Muscle layer of duodenum (tissue), 2 donors: ENCODE measurements around the gene TSPAN11.
"Not testable (repeated sequence)": the region's sequence is repeated elsewhere in the genome, so short reads cannot be mapped to it uniquely, and the experiment has no call there.

Source experiments
- H3K27ac ChIP-seq: one replicate; pipeline ENCODE4 v1.7.0; 2013; ENCODE audit warnings: mild to moderate bottlenecking, low read length
- H3K27me3 ChIP-seq: one replicate; pipeline ENCODE4 v1.7.0; 2013; ENCODE audit warnings: low read depth, mild to moderate bottlenecking, control low read depth, low read length
- H3K36me3 ChIP-seq, 2 donors: one replicate each; pipeline ENCODE4 v1.7.0; 2013; ENCODE audit warnings: low read length in 2 of 2, control low read depth in 1 of 2, mild to moderate bottlenecking in 1 of 2; ENCODE audit not compliant: insufficient read depth in 2 of 2, control insufficient read depth in 1 of 2
- H3K4me1 ChIP-seq, 2 donors: one replicate each; pipeline ENCODE4 v1.7.0; 2013; ENCODE audit warnings: low read length in 2 of 2, mild to moderate bottlenecking in 2 of 2, control low read depth in 1 of 2, moderate library complexity in 1 of 2; ENCODE audit not compliant: insufficient read depth in 2 of 2, control insufficient read depth in 1 of 2
- H3K4me3 ChIP-seq, 2 donors: one replicate each; pipeline ENCODE4 v1.7.0; 2013; ENCODE audit warnings: low read length in 2 of 2, low read depth in 1 of 2, mild to moderate bottlenecking in 1 of 2
- H3K9me3 ChIP-seq, 2 donors: one replicate each; pipeline ENCODE4 v1.7.0; 2013; ENCODE audit warnings: low read length in 2 of 2, control low read depth in 1 of 2, mild to moderate bottlenecking in 1 of 2; ENCODE audit not compliant: control insufficient read depth in 1 of 2
- donor health status: healthy.

TSPAN11 gene

DNA sequence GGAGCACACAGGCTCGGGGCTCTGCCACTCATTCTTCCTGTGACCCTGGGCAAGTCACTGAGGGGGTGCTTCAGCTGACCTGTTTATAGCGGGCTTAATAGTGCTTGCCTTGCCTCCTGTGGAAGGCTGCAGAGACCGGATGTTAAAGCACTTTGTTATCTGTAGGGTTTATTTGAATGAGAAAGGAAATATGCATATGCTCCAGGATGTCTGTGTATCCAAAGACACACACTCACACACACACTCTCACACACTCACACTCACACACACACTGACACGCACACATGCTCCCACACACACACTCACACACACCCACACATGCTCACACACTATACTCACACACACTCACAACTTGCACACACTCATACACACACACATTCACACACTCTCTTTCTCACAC, 91.0 kb downstream of the TSPAN11 start:
- no peak overlapping the region for H3K27ac ChIP-seq
- no peak overlapping the region for H3K4me3 ChIP-seq
- no peaks in the 10 kb centered on the region for H3K4me1 ChIP-seq
- H3K27me3 ChIP-seq = no peaks in the 10 kb centered on the region
- H3K36me3 ChIP-seq = no peaks in the 10 kb centered on the region
- no peaks in the 10 kb centered on the region for H3K9me3 ChIP-seq

GRCh38 chr12:31018106-31018789, 91.7 kb downstream of the TSPAN11 start:
- Histone ChIP-seq H3K27ac (no peak overlapping the region), H3K9me3 (no peaks in the 10 kb centered on the region), H3K36me3 (no peaks in the 10 kb centered on the region), H3K27me3 (no peaks in the 10 kb centered on the region), H3K4me3 (no peak overlapping the region), H3K4me1 (no peaks in the 10 kb centered on the region)

DNA sequence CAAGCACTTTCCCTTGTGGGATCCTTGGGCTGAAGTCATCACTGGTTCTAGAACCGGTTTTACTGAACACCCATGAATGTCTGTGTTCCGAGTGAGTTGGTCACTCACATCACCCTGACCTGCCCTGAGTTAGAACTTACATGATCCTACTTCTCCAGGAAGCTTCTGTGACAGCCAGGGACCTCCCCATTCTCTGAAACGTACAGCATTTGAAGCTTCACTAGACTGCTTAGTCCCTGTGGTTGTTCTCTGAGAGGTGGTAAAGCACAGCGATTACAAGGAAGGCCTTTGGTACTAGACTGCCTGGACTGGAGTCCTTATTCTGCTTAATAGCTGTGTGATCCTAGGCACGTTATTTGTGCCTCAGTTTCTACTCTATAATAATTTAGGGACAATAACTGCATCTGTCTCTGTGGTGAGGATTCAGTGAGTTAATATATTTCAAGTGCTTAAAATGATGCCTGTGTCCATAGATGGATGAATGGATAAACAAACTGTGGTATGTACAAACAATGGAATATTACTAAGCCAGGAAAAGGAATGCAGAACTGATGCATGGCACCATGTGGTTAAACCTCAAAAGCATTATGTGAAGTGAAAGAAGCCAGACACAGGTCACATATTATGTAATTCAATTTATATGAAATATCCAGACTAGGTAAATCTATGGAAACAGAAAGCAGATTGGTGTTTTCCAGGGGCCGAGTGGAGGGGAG, 92.4 kb downstream of the TSPAN11 start:
- no peaks in the 10 kb centered on the region for H3K9me3 ChIP-seq
- H3K4me1 ChIP-seq = no peaks in the 10 kb centered on the region

DNA sequence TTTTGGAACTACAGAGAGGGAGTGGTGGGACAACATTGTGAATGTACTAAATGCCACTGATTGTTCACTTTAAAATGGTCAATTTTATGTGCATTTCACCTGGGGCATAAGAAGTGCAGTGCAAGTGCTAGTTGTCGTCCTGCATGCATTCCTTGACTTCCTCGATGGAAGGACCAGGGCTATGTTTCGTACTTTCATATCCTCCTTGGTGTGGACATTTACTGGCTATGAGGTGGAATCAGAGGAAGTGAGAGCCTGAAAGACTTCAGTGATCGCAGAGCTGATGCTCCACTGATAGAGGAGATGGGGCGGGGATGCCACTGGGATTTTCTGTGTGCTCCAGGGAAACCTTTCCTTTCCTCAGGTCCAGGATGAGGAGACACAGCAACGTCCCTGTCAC, 93.0 kb downstream of the TSPAN11 start:
- Histone ChIP-seq H3K4me3 (no peak overlapping the region), H3K4me1 (no peaks in the 10 kb centered on the region), H3K27ac (no peak overlapping the region), H3K9me3 (no peaks in the 10 kb centered on the region), H3K27me3 (no peaks in the 10 kb centered on the region), H3K36me3 (no peaks in the 10 kb centered on the region)

More for the DNA sequence above, 92.4 kb downstream of the TSPAN11 start:
- H3K27me3 ChIP-seq = no peaks in the 10 kb centered on the region
- no peak overlapping the region for H3K4me3 ChIP-seq
- no peak overlapping the region for H3K27ac ChIP-seq
- no peaks in the 10 kb centered on the region for H3K36me3 ChIP-seq

GRCh38 chr12:31019976-31020375, 93.4 kb downstream of the TSPAN11 start:
- Histone ChIP-seq H3K4me1 (no peaks in the 10 kb centered on the region), H3K9me3 (no peaks in the 10 kb centered on the region), H3K36me3 (no peaks in the 10 kb centered on the region), H3K27ac (no peak overlapping the region), H3K4me3 (no peak overlapping the region), H3K27me3 (no peaks in the 10 kb centered on the region)

GRCh38 chr12:31020385-31021166, 94.0 kb downstream of the TSPAN11 start:
- Histone ChIP-seq H3K4me1 (no peaks in the 10 kb centered on the region), H3K36me3 (no peaks in the 10 kb centered on the region), H3K27ac (no peak overlapping the region), H3K4me3 (no peak overlapping the region), H3K27me3 (no peaks in the 10 kb centered on the region), H3K9me3 (no peaks in the 10 kb centered on the region)

- Histone ChIP-seq H3K9me3 (no peaks in the 10 kb centered on the region), H3K27ac (no peak overlapping the region), H3K36me3 (no peaks in the 10 kb centered on the region), H3K27me3 (no peaks in the 10 kb centered on the region), H3K4me3 (no peak overlapping the region), H3K4me1 (no peaks in the 10 kb centered on the region)
These were observed 94.6 kb downstream of the TSPAN11 start for GRCh38 chr12:31021181-31021580.

DNA sequence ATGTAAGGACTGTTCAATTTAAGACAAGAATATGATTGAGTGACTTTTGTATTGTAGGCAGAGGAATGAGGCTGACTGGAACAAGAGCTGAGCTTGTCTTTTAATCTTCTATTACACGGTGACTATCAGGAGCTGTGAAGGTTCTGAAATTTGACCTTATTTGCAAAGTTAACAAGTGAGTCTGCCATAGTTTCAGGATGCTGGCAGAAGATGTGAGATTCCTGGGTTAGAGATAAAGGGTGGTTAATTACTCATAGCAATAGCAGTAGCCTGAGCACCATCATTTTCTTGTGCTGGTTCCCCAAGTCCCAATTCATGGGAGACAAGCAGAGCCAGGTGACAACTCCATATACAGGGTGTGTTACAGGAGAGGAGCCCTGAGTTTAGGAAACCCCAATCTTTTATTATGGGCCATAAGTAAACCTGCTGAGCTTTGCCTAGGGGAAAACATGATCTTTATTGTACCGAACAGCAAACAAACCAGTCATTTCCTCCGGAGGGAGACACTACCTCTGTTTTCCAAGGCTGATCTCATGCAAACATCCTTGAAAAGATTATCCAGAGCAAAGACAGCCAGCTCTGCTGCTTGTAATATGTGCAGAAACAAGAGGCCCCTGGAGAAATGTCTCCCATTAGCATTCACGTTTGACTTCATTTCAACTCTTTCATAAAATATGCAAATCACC, 95.4 kb downstream of the TSPAN11 start:
- Histone ChIP-seq H3K27me3 (no peaks in the 10 kb centered on the region), H3K4me3 (no peak overlapping the region), H3K27ac (no peak overlapping the region), H3K36me3 (no peaks in the 10 kb centered on the region), H3K9me3 (no peaks in the 10 kb centered on the region), H3K4me1 (no peaks in the 10 kb centered on the region)

DNA sequence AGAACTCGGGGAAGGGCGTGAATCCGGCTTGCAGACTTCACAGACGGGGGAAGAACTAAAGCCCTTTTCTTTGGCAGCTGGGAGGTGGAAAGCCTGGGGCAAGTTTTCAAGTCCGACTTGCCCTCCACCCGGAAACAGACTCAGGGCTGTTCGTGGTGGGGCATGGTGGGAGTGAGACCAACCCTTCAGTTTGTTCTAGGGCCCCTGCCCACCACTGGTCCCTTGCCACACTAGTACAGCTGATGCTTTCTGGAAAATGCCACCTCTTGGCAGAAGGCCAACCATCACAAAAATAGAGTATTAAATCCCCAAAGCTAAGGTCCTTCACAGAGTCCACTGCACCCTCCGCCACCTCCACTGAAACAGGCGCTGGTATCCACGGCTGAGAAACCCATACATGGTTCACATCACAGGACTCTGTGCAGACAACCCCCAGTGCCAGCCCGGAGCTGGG, 96.8 kb downstream of the TSPAN11 start:
- H3K4me1 ChIP-seq = no peaks in the 10 kb centered on the region
- no peaks in the 10 kb centered on the region for H3K9me3 ChIP-seq
- no peak overlapping the region for H3K4me3 ChIP-seq
- H3K27ac ChIP-seq = no peak overlapping the region
- H3K27me3 ChIP-seq = no peaks in the 10 kb centered on the region
- no peaks in the 10 kb centered on the region for H3K36me3 ChIP-seq

- H3K4me3 ChIP-seq = no peak overlapping the region
These were observed 99.7 kb downstream of the TSPAN11 start for GRCh38 chr12:31026202-31026601.

GRCh38 chr12:31027006-31027405, 100.5 kb downstream of the TSPAN11 start:
- H3K27me3 ChIP-seq, H3K4me1 ChIP-seq, H3K36me3 ChIP-seq, H3K4me3 ChIP-seq, H3K27ac ChIP-seq, H3K9me3 ChIP-seq: not testable (repeated sequence)

More at GRCh38 chr12:31026202-31026601, 99.7 kb downstream of the TSPAN11 start:
- no peaks in the 10 kb centered on the region for H3K36me3 ChIP-seq
- no peaks in the 10 kb centered on the region for H3K4me1 ChIP-seq
- no peaks in the 10 kb centered on the region for H3K27me3 ChIP-seq
- no peaks in the 10 kb centered on the region for H3K9me3 ChIP-seq
- no peak overlapping the region for H3K27ac ChIP-seq
